Right lobe of liver (tissue), 4 donors: ENCODE data around the gene SIGLEC1.

ENCODE experiments used
- POLR2A ChIP-seq: fragments of 450-650 bp; IDR thresholded peaks from one replicate; pipeline ENCODE4 v1.6.1; 2017; ENCODE audit warnings: antibody characterized with exemption, mild to moderate bottlenecking
- TF ChIP-seq, protein P1 (sequence below), 4 donors: fragments of 200-600 bp in 3 of 4; fragments of 450-650 bp in 1 of 4; IDR thresholded peaks; one replicate each; pipeline versions ENCODE4 v1.5.1 to v1.8.0; 2016 to 2022; ENCODE audit warnings: antibody characterized with exemption in 4 of 4, mild to moderate bottlenecking in 2 of 4
- donor health status: DM: no; HTN: no; CAD: no.
- donor health status: DM: no; HTN: no; CAD: no.
- donor health status: DM: no; HTN: yes; CAD: no.

DNA sequence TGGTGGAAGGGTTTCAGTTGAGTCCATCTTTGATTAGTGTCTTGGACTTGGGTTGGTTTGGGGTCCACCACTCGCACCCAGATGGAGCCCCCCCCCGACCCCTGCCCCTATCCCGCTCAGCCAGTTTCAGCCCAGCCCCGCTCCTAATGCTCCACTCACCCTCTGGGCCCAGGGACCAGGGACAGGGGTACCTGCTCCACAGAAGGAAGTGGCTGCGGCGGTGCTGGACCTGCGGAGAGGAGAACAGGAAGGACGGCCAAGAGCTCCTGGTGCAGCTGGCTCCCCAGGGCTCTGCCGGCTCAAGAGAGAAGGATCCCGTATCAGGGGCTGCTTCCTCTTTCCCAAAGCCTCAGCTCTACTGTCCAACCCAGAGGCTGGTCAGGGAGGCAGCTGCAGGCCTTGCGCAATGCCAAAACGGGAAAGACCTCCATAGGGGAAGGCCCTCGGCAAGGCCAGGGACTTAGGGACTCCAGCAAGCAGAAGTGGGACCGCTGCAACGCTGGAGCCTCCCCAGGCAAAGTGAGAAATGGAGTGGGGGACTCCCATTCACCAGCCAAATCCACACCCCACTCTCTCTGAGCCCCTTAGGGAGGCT, at the start of gene SIGLEC1:
- no peak for TF ChIP-seq POLR2A
- TF ChIP-seq, protein P1, sequence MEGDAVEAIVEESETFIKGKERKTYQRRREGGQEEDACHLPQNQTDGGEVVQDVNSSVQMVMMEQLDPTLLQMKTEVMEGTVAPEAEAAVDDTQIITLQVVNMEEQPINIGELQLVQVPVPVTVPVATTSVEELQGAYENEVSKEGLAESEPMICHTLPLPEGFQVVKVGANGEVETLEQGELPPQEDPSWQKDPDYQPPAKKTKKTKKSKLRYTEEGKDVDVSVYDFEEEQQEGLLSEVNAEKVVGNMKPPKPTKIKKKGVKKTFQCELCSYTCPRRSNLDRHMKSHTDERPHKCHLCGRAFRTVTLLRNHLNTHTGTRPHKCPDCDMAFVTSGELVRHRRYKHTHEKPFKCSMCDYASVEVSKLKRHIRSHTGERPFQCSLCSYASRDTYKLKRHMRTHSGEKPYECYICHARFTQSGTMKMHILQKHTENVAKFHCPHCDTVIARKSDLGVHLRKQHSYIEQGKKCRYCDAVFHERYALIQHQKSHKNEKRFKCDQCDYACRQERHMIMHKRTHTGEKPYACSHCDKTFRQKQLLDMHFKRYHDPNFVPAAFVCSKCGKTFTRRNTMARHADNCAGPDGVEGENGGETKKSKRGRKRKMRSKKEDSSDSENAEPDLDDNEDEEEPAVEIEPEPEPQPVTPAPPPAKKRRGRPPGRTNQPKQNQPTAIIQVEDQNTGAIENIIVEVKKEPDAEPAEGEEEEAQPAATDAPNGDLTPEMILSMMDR (IDR thresholded peaks at IDR 0.05) = no peak
